DMS114 treated with DMSO at 0.1 percent for 48 hours (cell line): ENCODE results near the gene TENT4B.
"Not testable (repeated sequence)": the region's sequence is repeated elsewhere in the genome, so short reads cannot be mapped to it uniquely, and the experiment has no call there.

Experiments used
- DNase-seq: peaks from one replicate; lab custom pipeline; 2025; ENCODE audit not compliant: unreplicated experiment; lab: John Stamatoyannopoulos, UW

TENT4B gene

DNA sequence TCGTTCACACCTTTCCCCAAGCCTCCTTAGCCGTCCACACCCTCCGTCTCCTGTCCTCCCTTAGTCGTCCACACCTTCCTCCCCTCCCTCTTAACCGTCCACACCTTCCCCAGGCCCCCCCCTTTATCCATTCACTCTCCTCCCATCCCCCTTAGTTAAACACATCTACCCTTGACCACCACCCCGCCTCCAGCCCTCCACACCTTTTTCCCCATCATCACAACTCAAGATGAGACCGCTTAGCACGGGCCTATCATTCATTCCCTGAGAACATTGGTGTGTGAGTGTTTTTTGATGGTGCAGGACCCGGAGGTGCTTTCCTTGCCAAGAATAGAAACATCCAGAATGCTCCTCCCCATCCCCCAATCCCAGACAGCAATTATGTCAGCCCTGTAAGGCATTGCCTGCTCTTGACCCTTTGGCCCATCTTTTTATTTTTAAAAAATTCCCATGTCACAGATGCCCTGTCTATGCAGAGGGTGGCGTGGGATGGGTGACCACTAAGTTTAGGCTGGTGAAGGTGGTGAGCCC lies 1.4 kb downstream of the TENT4B start:
- no peak for DNase-seq

DNA sequence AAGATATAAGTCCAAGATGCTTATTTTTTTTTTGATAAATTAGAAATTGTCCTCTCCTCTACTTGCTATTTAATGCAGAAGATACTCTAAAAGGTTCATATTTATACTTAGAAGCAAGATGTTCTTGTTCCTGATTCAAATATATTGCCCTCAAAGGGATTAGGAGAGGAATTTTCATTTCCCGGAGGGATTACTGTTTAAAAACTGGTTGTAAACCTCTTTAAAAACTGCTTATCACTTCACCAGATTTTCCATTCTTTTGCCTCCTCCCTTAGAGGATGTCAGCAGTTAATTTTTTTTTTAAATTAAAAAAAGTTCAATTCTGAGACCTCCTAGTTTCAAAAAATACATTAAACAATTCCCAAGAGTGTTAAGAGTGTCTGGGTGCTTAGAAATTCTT lies 2.8 kb downstream of the TENT4B start:
- no peak for DNase-seq

DNA sequence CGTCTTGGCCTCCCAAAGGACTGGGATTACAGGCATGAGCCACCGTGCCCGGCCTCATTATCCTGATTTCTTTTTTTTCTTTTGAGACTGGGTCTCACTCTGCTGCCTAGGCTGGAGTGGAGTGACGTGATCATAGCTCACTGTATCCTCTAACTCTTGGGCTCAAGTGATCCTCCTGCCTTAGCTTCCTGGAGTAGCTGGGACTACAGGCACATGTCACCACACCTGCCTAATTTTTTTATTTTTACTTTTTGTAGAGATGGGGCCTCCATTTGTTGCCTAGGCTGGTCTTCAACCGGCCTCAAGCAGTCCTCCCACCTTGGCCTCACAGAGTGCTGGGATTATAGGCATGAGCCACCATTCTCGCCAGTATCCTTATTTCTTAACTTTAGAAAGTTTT lies 3.5 kb downstream of the TENT4B start:
- no peak for DNase-seq

DNA sequence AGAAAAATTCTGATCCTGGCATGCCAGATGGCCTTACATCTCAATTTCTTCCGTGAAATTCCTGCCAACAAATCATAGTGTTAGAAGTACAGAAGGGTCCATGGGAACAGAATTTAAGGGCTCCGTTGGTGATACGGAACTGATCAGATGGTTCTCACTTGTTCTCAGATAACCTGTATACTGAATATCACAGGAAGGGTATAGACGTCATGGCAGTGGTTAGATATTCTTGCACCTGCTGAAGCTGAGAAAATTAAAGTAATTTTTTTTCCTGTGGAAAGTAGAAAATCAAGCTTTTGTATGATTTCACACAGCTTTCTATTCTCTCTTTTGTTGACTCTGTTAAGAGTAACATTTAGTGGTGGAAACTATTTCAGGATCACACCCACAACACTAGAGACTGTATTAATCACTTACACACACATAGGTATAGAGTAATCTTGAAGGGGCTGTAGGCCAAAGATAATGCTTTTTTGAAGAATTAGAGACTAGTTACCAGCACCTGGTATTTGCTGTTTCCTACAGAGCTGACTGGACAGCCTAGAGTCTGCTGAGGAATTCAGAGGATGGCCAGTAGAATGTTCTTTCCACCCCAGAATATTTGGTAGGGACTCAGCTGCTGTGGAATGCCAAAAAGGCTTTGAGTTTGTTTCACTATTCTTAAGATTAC lies 7.5 kb downstream of the TENT4B start:
- DNase-seq, result no peak

DNA sequence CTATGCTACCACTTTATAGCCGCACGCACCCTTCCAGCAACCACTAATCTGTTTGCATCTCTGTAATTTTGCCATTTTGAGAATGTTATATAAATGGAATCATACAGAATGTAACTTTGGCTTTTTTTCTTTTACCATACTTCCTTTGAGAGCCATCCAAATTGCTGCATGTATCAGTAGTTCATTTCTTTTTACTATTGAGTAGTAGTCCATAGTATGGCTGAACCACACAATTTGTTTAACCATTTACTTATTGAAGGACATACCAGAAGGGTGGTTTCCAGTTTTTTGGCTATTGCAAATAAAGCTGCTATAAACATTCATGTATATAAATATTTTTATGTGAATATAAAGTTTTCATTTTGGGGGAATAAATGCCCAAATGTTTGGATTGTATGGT lies 8.8 kb downstream of the TENT4B start:
- no peak for DNase-seq

DNA sequence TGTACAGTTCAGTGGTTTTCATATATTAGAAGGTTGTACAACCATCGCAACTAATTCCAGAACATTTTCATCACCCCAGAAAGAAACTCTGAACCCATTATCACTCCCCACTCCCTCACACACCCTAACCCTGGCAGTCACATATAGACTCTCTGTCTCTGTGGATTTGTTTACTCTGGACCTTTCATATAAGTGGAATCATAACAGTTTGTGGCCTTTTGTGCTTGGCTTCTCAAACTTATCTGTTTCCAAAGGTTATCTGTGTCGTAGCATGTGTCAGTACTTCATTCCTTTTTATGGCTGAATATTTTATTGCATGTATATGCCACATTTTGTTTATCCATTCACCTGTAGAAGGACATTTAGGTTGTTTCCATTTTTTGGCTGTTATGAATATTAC lies 12.4 kb downstream of the TENT4B start:
- DNase-seq, result no peak

DNA sequence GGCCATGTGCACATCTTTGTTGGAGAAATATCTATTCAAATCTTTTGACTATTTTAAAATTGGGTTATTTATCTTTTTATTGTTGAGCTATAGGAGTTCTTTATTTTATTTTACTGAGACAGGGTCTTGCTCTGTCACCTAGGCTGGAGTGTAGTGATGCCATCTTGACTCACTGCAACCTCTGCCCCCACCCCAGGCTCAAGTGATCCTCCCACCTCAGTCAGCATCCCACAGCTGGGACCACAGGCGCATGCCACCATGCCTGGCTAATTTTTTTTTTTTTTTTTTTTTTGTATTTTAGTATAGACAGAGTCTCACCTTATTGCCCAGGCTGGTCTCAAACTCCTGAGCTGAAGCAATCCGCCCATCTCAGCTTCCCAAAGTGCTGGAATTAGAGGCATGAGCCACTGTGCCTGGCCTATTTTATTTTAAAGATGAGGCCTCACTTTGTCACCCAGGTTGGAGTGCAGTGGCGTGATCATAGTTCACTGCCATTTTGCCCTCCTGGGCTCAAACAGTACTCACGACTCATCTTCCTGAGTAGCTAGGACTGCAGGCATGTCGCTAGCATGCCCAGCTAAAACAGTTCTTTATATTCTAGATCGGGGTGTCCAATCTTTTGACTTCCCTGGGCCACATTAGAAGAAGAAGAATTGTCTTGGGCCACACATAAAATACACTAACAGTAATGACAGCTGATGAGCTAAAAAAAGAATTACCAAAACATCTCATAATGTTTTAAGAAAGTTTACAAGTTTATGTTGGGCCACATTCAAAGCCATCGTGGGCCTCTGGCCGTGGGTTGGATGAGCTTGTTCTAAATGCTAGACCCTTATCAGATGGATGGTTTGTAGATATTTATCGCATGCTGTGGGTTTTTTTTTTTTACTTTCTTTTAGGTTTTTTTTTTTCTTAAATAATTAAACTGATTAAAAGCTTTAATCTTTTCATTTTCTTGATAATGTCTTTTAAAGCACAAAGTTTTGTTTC lies 13.7 kb downstream of the TENT4B start:
- no peak for DNase-seq

DNA sequence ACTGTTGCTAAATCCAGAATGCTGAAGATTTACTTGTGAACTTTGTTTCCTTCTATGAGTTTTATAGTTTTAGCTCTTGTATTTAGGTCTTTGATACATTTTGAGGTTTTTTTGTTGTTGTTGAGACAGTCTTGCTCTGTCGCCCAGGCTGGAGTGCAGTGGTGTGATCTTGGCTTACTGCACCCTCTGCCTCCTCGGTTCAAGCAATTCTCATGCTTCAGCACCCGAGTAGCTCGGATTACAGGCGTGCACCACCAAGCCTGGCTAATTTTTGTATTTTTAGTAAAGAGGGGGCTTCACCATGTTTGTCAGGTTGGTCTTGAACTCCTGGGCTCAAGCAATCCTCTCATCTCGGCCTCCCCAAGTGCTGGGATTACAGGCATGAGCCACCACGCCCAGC lies 14.4 kb downstream of the TENT4B start:
- DNase-seq, result no peak

DNA sequence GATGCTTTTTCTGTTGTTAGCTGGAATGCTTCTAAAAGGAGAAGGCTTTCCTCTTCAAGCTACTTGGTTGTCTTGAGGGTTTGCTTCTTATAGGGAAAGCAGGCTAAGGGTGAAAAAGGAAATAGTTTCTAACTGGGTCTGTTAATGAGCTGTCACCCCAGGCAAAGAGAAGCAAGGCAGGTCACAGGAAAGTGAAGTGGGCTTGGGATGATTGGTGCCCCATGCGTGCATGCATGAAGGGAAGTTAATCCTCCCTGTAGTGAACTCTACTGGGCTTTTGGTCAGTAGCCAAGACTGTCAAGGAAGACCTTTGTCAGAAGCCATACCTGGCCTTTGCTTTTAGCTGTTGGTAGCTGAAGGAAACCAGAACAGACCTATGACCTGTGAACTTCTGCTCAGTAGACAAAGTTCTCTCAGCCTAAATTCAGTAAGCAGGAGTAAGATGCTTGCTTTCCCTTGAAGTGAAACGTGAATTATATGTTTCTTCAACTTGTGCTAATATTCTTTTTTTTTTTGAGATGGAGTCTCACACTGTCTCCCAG lies 16.5 kb downstream of the TENT4B start:
- no peak for DNase-seq

DNA sequence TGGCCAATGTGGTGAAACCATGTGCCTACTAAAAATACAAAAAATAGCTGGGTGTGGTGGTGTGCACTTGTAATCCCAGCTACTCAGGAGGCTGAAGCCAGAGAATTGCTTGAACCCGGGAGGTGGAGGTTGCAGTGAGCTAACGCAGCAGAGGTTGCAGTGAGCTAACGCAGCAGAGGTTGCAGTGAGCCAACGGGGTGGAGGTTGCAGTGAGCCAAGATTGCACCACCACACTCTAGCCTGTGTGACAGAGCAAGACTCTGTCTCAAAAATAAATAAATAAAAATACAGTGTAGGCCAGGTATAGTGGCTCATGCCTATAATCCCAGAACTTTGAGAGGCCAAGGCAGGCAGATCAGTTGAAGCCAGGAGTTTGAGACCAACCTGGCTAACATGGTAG lies 18.7 kb downstream of the TENT4B start:
- not testable (repeated sequence) for DNase-seq

DNA sequence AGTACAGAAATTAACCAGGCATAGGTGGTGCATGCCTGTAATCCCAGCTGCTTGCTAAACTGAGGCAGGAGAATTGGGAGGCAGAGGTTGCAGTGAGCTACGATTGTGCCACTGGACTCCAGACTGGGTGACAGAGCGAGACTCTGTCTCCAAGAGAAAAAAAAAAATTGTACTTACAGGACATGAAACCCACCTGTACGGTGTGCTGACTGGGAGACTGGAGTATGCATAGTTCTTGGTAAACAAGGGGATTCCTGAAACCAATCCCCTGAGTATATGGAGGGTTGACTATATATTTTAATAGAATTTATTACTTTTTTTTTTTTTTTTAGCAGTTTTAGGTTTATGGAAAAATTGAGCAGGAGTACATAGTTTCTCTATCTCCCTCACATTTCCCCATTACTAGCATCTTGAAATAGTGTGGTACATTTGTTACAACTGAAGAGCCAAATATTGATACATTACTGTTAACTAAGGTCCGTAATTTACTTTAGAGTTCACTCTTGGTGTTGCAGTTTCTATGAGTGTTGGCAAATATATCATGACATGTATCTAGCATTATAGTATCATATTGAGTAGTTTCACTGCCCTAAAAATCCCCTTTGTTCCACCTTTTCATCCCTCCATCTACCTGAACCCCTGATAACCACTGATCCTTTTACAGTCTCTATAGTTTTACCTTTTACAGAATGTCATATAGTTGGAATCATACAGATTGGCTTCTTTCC lies 19.3 kb downstream of the TENT4B start:
- DNase-seq, result no peak

DNA sequence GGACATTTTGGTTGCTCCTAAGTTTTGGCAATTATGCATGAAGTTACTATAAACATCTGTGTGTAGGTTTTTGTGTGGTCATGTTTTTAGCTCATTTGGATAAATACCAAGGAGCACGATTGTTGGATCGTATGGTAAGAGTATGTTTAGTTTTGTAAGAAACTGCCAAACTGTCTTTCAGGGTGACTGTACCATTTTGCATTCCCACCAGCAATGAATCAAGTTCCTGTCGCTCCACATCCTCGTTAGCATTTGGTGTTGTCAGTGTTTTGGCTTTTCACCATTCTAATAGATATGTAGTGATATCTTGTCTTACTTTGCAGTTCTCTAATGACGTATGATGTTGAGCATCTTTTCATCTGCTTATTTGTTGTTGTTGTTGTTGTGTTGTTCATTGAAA lies 20.2 kb downstream of the TENT4B start:
- no peak for DNase-seq

DNA sequence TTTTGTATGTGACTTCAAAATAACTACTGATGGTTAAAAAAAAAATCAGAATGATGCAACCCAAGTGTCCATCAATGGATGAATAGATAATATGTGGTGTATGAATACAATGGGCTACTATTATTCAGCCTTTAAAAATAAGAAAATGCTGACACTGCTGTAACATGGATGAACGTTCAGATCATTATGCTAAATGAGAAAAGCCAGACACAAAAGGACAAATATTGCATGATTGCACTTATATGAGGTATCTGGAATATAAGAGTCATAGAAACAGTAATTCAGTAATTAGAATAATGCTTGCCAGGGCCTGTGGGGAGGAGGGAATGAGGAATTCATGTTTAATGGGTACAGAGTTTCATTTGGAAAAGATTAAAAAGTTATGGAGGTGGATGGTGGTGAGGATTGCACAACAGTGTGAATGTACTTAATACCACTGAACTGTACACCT lies 25.4 kb downstream of the TENT4B start:
- DNase-seq, result no peak

DNA sequence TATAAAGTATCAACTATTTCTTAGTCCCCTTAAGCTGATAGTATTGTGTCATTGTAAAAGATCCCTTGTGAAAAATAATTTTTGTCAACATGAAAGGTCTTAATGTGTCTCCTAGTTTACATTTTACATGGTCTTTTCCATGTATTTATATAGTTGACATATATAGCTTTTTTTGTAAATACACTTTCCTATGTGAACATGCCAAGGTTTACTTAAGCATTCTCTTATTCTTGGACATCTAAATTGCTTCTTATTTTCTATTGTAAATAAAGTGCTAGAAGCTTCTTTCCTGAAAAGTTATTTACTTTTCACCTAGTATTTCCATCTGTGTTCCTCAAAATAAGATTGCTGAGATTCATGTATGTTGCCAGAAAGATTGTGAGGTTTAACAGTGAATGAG lies 29.3 kb downstream of the TENT4B start:
- no peak for DNase-seq

DNA sequence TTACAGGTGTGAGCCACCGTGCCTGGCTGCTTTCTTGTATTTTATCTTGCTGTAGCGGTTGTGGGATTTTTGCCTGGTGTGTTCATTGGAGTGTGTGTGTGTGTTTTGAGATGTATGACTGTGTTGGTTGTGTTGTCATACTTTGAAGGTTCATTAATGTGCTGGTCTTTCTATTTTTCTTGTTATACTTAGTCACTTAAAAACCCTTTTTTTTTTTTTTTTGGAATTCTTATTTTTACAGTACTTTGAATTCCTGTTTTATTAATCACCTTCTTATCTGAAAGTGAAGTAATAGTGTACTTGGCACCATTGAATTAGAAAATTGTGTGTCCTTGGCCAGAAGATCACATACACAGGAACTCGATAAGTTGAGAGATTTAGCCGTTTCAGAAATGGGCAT lies 30.2 kb downstream of the TENT4B start:
- no peak for DNase-seq

DNA sequence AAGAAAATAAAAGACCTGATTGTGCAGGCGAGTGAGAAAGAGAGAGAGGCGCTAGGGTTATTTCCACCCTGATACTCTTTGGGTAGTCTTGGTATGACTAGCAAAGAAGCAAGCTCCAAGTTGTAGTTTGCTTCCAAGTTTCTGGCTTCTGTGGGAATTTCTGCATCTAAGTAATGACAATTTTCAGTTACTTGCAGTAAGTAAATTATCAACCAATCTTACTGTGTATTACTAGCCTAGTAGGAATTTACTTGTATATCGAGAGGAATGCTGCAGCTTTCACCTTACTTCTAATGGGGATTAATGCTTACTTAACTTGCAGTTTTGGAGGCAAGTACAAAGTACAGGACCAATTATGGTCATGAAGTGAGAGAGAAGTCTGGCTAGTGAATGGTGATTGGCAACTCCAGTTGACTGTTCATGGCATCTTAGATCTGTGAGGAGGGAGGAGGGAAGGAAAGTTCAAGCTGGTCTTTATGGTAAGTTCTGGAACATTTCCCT lies 31.9 kb downstream of the TENT4B start:
- no peak for DNase-seq

DNA sequence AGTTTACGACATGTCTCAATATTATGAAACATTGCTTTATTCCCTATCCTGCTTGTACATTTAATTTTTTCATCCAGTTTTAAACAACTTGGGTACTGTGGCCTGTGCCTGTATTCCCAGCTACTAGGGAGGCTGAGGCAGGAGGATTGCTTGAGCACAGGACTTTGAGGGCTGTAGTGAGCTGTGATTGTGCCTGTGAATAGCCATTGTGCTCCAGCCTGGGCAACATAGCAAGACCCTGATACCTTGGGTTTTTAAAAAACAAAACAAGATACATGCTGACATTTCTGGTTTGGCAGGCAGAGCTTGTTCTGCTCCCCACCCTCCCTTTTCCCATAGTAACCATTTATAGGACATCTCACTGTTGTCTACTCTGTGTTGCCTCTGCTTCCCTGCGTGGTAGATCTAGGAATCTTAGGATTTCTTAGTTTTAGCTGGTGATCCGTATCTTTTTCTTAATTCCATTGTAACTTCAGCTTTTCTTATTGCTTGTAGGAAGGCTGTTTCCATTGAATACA lies 35.6 kb downstream of the TENT4B start:
- no peak for DNase-seq

DNA sequence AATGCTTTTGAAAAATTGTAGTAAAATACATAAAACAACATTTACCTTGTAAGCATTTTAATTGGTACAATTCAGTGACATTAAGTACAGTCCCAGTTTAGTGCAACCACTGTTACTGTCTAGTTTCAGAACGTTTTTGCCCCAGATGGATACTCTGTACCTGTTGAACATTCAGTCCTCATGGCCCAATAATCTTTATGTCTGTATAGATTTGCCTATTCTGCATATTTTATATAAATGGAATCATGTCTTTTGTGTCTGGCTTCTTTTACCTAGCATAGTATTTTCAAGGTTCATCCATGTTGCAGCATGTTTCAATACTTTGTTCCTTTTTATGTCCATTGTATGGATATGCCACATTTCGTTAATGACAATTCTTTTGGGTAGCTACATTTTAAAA lies 37.2 kb downstream of the TENT4B start:
- no peak for DNase-seq

DNA sequence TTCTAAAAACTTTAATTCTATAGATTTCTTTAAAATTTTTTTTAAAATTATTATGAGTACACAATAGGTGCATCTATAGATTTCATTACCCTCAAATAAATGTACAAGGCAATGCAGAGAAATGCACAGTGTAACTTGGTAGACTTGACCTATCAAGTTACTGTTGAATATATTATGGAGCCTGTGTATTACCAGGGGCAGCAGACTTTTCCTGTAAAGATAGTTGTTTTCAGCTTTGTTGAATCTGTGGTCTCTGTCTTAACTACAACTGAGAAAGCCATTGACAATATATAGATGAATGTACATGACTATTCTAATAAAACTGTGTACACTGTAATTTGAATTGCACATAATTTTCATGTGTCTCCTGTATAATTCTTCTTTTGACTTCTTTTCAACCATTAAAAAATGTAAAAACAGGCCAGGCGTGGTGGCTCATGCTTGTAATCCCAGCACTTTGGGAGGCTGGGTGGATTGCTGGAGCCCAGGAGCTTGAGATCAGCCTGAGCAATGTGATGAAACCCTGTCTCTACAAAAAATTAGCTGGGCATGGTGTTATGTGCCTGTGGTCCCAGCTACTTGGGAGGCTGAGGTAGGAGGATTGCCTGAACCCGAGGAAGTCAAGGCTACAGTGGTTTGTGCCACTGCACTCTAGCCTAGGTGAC lies 39.4 kb downstream of the TENT4B start:
- no peak for DNase-seq

DNA sequence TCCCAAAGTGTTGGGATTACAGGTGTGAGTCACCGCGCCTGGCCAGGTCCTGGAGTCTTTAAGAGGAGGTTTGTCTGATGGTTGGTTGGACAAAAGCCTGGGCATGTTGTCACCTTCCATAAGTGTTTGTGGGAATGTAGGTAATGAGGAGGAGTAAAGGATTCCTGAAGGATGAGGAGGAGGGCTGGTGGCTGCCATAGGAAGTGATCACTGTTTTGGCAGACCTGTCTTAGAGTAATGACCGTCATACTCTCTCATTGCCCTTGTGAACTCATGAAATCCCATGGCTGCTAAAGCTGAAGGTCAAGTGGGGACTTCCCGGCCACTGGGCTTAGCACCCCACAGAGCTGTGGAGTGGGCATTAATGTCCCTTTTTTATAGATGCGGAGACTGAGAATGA lies 40.5 kb downstream of the TENT4B start:
- DNase-seq, result no peak
